GM18502 (cell line): ENCODE results near the gene NPFF.

Source experiments
- ATAC-seq: cut with Tn5 transposase; IDR thresholded peaks from one replicate; pipeline ENCODE4 v1.9.1; 2021; ENCODE audit warnings: mild to moderate bottlenecking; ENCODE audit not compliant: unreplicated experiment, poor library complexity

Gene NPFF

DNA sequence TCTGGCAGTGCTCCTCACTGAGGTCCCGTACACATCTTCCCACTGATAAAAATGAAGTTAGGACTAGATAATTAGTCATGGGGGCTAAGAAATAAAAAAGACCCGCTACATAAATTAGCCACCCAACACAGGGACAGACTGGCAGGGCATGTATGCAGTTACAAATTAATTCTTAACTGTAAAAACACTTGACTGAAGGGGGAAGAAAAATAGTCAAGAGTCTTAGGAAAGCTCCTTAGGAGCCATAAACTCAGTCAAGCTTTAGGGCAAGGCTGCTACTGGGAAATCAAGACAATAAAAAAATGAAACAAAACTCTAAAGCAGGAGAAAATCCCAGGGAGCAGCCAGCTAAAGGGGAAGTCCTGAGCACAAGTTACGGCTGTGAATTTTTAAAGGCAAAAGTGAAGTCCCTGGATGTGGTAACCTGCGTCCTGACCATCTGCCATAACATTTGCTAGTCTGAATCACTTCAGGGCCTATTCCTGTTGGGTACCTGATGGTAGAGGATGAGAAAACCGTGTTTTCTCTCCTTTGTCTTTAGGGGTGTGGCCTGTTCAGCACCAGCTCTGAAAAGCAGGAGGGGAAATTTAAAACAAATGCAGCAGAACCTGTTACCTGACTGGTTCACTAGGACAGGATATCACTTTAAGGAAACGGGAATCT is 7.5 kb upstream of the NPFF start:
- no peak for ATAC-seq

DNA sequence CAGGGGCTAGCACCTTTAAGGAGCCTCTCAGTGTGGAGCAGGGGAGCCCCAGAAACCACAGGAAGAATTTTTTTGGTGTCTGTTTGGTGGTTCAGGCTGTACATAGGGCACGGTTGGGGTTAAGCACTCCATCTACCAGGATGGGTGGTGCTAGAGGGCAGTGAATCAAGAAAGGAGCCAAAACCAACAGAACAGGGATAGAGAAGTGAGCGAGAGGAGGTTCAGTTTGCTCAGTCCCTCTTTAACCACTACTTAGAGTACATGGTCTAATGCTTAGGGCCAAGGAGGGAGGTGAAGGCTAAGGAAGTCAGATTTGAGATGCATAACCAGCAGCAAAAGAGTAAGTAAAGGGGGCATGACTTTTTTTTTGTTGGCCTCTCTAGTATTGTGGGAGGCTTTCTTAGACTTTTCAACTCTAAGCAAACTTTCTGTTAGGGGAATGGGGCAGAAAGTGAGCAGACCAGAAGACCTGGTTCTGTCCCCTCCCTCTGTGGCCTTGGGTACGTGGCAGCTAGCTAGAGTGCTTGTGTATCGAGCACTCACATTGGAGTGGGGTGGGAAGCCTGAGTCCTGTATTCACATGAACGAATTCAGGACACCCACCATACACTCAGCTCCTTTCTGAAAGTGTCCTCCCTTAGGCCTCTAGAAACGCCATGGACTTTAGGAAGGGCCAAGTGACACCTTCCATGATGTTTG is 6.6 kb upstream of the NPFF start:
- ATAC-seq, result no peak

DNA sequence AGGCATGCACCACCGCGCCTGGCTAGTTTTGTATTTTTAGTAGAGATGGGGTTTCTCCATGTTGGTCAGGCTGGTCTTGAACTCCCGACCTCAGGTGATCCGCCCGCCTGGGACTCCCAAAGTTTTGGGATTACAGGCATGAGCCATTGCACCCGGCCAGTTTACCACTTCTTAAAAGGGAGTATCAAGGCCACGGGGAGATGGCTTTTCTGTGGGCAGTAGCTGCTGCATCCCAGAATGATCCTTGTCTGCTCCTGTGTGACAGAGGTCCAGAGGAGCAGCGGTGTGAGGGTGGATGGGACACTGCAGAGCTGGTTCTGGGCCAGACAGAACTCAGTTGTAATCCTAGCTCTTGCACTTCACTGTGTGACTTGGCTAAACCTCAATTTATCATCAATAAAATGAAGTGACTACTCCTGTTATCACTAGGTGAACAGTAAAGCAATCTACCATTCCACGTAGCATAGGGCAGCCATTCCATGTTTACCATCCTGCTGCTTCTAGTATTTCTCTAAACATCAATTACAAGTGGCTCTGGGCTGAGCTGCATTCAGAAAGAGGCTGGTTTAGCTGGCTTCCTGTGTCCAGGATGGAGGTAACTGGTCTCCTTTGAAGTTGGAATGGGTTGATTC is 3.0 kb upstream of the NPFF start:
- ATAC-seq, result no peak

DNA sequence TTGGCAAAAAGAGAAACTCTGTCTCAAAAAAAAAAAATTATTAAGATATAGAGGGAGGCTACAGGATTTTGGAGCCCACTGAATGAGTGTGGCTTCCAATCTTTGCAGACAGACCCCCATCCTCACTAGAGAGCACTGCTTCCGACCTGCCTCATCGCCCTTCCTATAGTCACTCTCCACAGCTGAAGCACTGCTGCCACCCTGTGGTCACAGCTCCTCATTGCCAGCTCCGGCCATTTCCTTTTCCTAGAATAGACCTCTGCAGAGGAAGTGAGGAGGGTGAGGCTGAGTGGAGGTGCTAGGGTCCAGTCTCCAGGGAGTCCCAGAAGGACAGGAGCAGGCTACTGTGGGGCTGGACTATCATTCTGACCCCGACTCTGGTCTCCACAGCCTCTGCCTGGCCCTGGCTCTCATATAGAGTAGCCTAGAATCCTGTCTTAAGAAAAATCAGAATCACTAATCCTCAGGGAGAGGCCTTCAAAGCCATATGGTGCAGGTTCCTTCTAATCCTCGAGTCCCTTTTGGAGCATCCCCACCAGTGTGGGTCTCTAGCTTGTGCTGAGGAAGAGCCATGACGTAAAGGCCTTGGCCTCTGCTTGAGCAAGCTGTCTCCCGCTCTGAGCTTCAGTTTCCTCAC is 1.4 kb upstream of the NPFF start:
- ATAC-seq, result peak; percentile 82

DNA sequence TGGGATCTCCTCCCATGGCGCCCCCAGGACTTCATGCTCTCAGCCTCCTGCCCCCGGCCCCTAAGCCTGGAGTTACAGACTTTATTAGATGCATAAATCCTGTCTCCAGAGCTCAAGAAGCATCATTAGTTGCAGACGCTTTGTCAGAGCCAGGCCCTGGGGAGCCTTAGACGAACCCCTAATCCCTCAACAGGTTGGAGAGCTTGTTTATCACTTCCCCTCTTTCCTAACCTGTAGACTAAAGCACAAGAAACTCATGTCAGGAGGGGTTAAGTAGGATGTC is 260 bp upstream of the NPFF start:
- ATAC-seq, result no peak

DNA sequence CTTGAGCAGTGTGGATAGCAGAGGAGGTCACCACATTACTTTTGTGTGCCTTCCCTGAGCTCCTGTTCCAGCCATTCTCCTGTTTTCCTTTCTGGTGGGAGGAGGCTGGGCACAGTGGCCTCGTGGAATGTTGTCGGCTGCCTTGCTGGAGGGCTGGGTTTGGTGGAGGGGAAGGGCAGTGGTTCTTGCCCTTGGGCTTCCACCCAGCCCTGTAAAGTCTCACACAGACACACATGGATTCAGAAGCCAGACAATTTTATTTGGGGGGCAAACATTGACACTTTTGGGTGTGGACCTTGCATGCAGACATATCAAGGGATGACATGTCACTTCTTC is 866 bp downstream of the NPFF start:
- no peak for ATAC-seq

DNA sequence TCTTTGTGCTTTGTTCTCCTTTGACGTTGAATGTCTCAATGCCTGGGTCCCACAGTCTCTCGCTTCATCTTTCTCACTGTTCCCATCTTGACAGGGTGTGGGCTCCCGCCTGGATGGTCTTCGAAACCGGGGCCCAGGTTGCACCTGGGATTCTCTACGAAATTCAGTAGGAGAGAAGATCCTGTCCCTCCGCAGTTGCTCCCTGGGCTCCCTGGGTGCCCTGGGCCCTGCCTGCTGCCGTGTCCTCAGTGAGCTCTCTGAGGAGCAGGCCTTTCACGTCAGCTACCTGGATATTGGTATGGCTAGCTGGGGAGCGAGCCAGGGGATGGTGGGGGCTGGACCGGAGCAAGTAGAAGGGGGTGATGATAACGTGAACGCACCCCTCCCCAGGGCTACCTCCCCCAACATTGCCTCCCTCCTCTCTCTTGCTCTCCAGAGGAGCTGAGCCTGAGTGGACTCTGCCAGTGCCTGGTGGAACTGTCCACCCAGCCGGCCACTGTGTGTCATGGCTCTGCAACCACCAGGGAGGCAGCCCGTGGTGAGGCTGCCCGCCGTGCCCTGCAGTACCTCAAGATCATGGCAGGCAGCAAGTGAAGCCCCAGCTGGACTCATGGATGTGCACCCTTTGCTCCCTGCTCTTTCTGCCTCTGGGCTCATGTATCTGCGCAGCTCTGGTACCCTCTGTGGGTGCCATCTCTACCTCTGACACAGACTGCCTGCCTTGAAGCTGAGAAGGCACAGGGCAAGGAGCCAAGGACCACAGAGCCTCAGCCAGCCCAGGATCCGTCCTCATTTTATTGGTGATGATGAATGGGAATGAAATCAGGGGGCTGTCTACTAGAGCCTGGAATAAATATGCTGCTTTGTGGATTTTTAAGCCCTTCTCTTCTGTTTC is 1.5 kb downstream of the NPFF start:
- no peak for ATAC-seq

DNA sequence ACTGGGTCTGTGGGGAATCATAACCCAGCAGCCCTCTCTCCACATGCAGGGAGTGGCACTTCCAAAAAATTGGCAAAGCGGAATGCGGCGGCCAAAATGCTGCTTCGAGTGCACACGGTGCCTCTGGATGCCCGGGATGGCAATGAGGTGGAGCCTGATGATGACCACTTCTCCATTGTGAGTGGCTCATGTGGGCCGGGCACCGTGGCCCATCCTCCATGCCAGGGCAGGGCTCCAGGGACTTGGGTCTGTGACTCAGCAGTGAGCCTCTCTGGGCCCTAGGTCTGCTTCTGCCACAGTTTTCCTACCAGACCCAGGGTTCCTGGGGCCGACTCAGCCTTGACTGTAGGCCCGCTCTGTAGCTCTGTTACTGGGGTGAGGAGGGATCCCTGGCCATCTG is 2.2 kb downstream of the NPFF start:
- ATAC-seq, result no peak

DNA sequence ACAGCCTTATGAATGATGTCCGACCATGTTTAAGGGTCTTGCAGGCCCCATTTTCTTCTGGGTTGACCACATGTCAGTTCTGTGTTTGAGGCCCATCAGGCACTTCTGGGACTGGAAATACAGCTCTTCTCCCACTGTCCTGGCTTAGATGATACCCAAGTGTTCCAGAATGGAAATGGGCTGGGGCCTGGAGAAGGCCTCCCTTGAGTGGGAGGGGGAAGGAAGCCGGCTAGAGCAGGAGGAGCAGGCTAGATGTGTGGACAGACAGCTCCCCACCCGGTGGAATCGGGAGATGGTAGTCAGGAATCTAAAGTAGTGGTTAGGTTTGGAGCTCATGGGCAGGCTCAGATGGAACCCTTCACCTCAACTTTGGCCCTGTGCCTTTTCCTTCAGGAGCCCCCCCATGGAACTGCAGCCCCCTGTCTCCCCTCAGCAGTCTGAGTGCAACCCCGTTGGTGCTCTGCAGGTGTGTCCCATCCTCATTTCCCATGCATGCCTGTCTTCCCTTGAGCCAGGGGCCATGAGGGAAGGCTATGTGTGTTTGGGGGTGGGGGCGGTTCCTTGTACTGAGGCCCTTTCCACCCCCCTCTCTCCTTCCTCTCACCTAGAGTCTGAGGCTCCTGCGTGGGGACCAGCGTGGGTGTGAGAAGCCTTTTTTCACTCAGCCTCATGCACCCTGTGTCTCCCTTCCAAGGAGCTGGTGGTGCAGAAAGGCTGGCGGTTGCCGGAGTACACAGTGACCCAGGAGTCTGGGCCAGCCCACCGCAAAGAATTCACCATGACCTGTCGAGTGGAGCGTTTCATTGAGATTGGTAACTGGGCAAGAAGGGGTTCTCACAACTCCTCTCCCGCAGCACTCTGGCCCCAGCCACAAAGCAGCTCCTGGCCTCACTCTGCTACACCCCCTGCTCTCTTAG is 3.0 kb downstream of the NPFF start:
- no peak for ATAC-seq

DNA sequence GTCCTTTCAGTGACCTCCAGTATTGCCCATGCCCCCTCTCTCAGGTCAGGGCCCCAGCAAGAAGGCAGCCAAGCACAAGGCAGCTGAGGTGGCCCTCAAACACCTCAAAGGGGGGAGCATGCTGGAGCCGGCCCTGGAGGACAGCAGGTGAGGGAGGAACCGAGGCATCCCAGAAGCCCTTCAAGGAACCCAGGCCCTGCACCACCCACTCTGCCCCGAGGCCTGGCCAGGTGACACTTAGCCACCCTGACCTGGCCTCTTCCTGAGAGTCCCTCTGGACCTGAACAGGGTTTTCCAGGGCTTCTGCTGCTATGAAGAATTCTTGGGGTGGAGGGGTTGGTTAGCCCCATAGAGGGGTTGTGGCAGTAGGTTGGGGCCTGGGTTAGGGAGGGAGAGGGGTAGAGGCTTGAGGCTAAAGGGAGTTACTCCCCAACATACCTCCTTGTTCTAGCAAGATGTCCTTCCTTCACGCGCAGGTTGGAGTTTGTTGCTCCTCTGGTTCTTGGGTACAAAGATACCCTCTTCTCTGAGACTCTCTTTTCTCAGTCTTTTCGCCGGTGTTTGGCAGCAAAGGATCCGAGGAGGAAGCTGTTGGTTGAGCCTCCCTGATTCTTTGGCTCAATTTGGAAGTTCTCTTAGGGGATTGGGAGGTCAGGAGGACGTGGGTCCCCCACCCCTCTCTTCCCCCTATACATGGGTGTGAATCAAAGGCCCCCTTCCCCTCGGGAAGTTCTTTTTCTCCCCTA is 4.1 kb downstream of the NPFF start:
- no peak for ATAC-seq

DNA sequence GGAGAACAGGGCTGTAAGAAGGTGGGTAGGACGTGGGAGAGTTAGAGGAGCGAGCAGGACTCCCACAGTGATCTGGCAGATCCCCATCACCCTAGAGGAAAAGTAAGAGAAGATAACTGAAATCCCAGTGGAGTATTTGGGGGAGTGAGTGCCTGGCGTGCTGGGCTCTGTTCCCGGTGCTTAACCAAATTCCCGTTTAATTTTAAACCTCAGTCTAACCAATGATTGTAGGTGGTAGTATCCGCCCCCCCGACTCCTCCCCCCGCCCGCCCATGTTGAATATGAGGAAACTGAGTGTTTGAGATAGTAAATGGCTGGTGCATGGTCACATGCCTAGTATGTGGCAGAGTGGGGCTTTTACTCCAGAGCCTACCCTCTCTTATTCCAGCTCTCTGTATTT is 5.0 kb downstream of the NPFF start:
- no peak for ATAC-seq

DNA sequence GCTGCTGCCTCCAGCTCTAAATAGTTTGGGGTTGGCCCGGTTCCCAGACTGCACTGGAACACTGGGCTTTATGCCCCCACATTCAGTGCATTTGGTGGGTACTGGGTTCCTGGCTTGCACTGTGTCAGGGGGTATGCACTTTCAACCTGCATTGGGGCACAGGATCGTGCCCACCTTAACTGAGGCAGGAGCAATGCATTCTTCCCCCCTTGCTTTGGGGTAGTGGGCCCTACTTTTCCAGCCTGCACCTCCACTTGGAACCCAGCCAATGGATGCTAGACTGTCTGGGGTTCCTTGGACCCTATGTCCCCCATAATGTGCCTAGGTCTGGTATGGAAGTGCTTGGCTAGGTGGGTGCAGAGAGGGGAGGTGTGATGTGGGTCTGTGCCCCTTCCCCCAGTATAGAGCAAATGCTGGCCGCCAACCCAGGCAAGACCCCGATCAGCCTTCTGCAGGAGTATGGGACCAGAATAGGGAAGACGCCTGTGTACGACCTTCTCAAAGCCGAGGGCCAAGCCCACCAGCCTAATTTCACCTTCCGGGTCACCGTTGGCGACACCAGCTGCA is 5.6 kb downstream of the NPFF start:
- ATAC-seq, result no peak

DNA sequence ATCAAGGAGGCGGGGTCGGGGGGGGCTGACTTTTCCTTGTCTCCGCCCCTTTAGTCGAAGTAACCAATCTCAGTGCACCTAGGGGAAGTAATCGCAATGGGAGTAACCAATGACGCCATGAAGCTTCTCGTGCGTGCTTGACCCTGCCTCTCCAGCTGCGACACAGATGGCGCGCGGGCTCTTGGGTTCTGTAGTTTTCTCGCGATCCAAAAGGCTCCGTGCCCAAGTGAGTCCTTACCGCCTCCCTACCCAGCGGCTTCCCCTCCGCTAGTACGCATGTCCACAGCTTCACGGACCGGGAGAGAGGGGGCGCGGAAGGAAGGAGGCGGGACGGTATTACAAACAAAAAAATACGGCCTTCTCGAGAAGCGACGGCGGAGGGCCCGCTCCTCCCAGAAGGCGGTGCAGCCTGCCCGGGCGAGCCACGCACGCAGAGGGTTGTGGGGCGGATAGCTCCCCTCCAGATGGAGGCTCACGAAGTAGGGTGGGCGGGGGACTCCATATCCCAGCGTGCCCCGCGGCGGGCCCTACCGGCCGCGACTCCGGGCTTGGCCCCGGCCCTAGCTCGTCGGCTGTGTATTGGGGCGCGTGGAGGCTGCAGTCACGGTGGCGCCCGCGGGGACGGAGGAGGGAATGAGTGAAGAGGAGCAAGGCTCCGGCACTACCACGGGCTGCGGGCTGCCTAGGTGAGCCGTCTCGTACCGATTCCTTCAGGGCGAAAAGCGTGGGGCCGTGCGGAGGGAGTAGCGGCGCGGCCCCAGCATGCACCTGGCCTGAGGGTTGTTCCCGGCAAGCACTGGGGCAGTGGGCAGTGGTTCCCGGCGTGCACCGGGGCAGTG is 6.3 kb downstream of the NPFF start, which contains the start of gene TARBP2:
Gene TARBP2 (plus strand): TSS at position 508 of the 839 bp plus-strand sequence. CDS start 126 bp downstream, at position 634.
- ATAC-seq, result peak; percentile 84

DNA sequence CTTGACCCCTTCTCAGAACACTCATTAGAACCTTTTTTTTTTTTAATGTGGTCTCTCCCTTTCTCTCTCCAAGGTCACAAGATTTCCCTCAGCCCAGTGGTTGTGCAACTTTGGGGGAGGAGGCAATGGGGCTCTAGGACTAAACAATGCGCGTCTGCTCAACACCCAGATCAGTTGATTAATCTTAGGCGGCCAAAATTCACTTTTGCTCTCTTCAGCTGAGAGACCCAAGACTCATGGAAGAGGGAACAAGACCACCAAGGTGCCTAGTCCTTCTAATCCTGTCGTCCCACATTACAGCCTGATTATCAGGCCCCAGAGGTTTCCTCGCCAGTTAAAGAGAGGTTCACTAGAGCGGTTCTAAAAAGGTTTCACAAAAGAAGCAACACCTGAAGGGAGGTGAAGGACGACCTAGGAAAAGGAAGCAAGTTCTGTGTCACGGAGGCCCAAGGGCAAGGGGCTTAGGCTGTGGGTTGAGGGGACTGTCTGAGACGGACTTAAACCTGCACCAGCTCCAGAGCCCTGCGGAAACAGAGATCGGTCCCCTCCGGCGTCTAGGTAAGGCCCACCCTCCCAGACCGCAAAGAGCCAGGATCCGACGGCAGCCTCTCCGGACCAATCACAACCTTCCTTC is 7.0 kb downstream of the NPFF start:
- ATAC-seq, result no peak

DNA sequence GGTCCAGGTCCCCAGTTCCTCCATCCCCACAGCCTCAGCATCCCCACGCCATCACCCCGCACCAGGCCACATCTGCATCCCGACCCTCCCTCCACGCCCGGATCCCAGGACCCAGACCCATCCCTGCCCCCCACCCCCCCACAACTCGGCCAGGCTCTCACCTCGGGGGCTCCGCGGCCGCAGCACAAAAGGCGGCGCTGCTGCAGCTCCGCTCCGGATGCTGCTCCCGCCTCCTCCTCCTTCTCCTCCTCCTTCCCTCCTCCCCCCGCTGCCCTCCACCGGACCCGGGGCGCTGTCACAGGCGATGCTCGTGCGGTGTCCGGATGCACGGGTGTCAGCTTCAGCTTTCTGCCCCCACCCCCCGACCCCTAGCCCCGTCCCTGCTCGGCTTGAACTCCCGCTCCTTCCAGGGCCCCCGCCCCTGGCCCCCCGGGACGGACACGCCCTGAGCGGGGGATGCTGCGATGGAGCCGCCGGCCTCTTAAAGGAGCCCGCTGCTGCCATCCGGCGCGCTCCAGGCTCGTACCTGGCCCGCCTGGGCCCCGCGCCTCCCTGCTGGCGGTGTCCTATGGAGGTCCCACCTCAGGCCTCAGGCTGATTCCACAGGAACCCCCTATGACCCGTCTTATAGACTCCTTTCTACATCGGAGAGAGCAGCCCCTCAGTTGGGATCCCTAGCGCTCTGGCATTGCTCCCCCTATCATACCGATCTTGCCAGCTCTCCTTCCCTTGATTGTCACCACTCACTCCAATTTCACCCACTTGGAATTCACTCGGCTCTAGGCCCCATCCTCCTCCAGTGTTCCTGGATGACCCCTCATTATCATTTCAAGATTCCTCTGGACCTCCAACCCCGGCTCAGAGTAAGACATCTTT is 7.8 kb downstream of the NPFF start, which contains the start of gene MAP3K12:
Gene MAP3K12 (minus strand): TSS at position 193 of the 876 bp plus-strand sequence. CDS start 12,067 bp downstream, outside the sequence.
- no peak for ATAC-seq

DNA sequence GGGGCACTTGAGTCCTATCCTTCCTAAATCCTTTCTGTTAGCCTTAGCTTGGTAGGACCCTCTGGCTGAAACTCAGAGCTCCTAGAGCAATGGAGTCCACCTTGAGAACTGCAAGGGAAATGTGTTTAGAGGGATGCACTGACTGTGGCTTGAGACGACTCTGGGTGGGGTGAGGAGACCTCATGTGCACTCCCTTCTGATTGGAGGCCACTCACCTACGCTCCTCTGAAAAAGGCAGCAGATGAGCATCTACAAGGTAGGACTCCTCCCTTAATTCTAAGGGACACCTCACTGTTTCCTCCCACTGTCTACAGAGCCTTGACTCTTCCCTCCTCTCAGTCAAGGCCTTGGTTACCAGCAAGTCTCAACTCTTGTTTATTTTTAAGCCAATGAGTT is 9.1 kb downstream of the NPFF start:
- no peak for ATAC-seq
